GM18873 (cell line): ENCODE measurements around the gene RNF217.

Source experiments
- ATAC-seq: cut with Tn5 transposase; IDR thresholded peaks from one replicate; pipeline ENCODE4 v1.9.1; 2021; ENCODE audit warnings: mild to moderate bottlenecking, moderate library complexity, moderate number of reproducible peaks; ENCODE audit not compliant: unreplicated experiment, low FRiP score

RNF217 gene

GRCh38 chr6:125094563-125094962 is 132.3 kb downstream of the RNF217 start:
- ATAC-seq, result no peak

GRCh38 chr6:125095580-125096301 is 133.5 kb downstream of the RNF217 start:
- ATAC-seq, result no peak

GRCh38 chr6:125097186-125097585 is 134.9 kb downstream of the RNF217 start:
- no peak for ATAC-seq

- ATAC-seq, result no peak
Observed at GRCh38 chr6:125098253-125098652, 136.0 kb downstream of the RNF217 start.

GRCh38 chr6:125099211-125100073 is 137.2 kb downstream of the RNF217 start:
- ATAC-seq, result no peak

- ATAC-seq, result no peak
Observed at GRCh38 chr6:125100074-125100652, 137.9 kb downstream of the RNF217 start.

- no peak for ATAC-seq
Observed at GRCh38 chr6:125101128-125101527, 138.9 kb downstream of the RNF217 start.

GRCh38 chr6:125101631-125102030 is 139.4 kb downstream of the RNF217 start:
- no peak for ATAC-seq

GRCh38 chr6:125102411-125102810 is 140.2 kb downstream of the RNF217 start:
- no peak for ATAC-seq

GRCh38 chr6:125102891-125103290 is 140.7 kb downstream of the RNF217 start:
- ATAC-seq, result no peak

- ATAC-seq, result no peak
Observed at GRCh38 chr6:125104425-125104824, 142.2 kb downstream of the RNF217 start.

- no peak for ATAC-seq
Observed at GRCh38 chr6:125107048-125107447, 144.8 kb downstream of the RNF217 start.

- ATAC-seq, result no peak
Observed at GRCh38 chr6:125107896-125108295, 145.7 kb downstream of the RNF217 start.

GRCh38 chr6:125110056-125110455 is 147.8 kb downstream of the RNF217 start:
- ATAC-seq, result no peak

- ATAC-seq, result no peak
Observed at GRCh38 chr6:125111219-125111983, 149.2 kb downstream of the RNF217 start.

- ATAC-seq, result no peak
Observed at GRCh38 chr6:125112934-125113333, 150.7 kb downstream of the RNF217 start.

- ATAC-seq, result no peak
Observed at GRCh38 chr6:125114248-125114858, 152.1 kb downstream of the RNF217 start.

GRCh38 chr6:125116170-125116569 is 153.9 kb downstream of the RNF217 start:
- ATAC-seq, result no peak

- ATAC-seq, result no peak
Observed at GRCh38 chr6:125116710-125117109, 154.5 kb downstream of the RNF217 start.

GRCh38 chr6:125117818-125118217 is 155.6 kb downstream of the RNF217 start:
- ATAC-seq, result no peak
